Measurements from ENCODE around the gene LHPP. TPM values are rescaled to one million over a fixed set of nuclear protein-coding genes. Genes with fewer than 3 reads are reported as not detected.

Gene LHPP
- total and polyA plus RNA-seq, 10 of the 15 experiments (the other 5 are each of a cell fraction or from before 2014, with no cell fraction given): 0.79 to 9.8 (median 6.7) TPM

DNA sequence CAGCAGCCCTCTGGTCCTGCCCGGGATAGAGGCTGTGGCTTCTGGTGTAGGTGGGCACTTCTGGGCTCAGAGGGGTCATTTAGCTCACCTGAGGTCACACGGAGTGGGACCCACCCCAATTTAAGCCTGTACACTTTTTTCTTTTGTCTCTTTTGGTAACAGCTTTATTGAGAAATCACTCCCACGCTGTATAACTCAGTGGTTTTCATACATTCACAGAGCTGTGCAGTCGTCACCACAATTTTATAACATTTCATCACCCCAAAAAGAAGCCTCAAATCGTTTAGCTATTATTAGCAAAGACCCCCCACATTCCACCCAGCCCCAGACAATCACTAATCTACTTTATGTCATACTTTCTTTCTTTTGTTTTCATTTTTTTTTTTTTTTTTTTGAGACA, 62.3 kb downstream of the LHPP start:
- H3K79me2 ChIP-seq (ENCODE audit: control insufficient read depth, insufficient read depth, low read length): no peaks in the 10 kb centered on the region
- RAD21 ChIA-PET (ENCODE audit: unreplicated experiment): interaction anchor here (0.9 kb wide), 1 partner anchor 15 kb away, joined by 3 read pairs; no protein-coding TSS in a partner anchor
- SMC1A ChIA-PET (ENCODE audit: uncharacterized antibody, unreplicated experiment): no interaction called here
- H3K4me2 ChIP-seq (ENCODE audit: control insufficient read depth, insufficient read depth): no peak overlapping the region
- ATAC-seq (no peak), DNase-seq (ENCODE audit: low read depth, low spot score) (no peak), FAIRE-seq (no peak)
- no peak overlapping the region for H3K4me3 ChIP-seq
- in situ Hi-C loops (cut with MboI) (no loop called here), intact Hi-C loops (cut with micrococcal nuclease; ENCODE audit: unreplicated experiment) (no loop called here)
- POLR2A ChIA-PET: no interaction called here
- no peaks in the 10 kb centered on the region for H3K36me3 ChIP-seq (ENCODE audit: control insufficient read depth in 2 of 2, insufficient read depth in 2 of 2, low read length in 1 of 2)
- H3K9me3 ChIP-seq (replicated peaks; ENCODE audit: control insufficient read depth, insufficient read depth, low read length): no peaks in the 10 kb centered on the region
- no peak overlapping the region for H3K9ac ChIP-seq (ENCODE audit: control insufficient read depth, insufficient read depth, low read length)
- H2AFZ ChIP-seq (ENCODE audit: control insufficient read depth, low read depth, low read length): no peak overlapping the region
- H3K4me1 ChIP-seq (ENCODE audit: control insufficient read depth, insufficient read depth, low read length): peaks cover 7% of the 10 kb centered on the region
- H3K27ac ChIP-seq (ENCODE audit: control insufficient read depth, insufficient read depth): no peak overlapping the region
- CTCF ChIA-PET: interaction anchor here (0.8 to 1.0 kb wide), 2 partner anchors 165 to 304 kb away, joined by 3 to 4 read pairs; no protein-coding TSS in a partner anchor
- TF ChIP-seq REST (IDR thresholded peaks at IDR 0.05; ENCODE audit: low read depth, low read length) (no peak), ZBTB40 (IDR thresholded peaks at IDR 0.05; ENCODE audit: borderline replicate concordance) (peak; percentile 30; the same call in 1 of the 2 replicates), GATAD2B (conservative IDR thresholded peaks at IDR 0.05; ENCODE audit: low read depth) (0 out of 2 replicates have a peak, but pooled peaks have one; percentile 3)
- 20% methylated on average over 5 of the region's 5 CpGs for WGBS (ENCODE audit: insufficient coverage, insufficient replicate concordance, low lambda C conversion rate, missing lambda C conversion rate)
- no peaks in the 10 kb centered on the region for H4K20me1 ChIP-seq (ENCODE audit: control insufficient read depth, insufficient read depth)
- no TSS peak for BruUV-seq (replicated peaks)
- no peaks in the 10 kb centered on the region for H3K27me3 ChIP-seq (replicated peaks in 1 of 2; ENCODE audit: control insufficient read depth in 2 of 2, insufficient read depth in 2 of 2, low read length in 1 of 2)
